Activated naive CD8-positive, alpha-beta T cell treated with anti-CD3 and anti-CD28 coated beads, Interleukin-2, amount 10 ng/mL, durations not matched to agents 7 days and 5 days (primary cell): ENCODE data around the gene MPI. TPM values are rescaled to one million over a fixed set of nuclear protein-coding genes. Genes with fewer than 3 reads are reported as not detected.
"Not testable (repeated sequence)": the region's sequence is repeated elsewhere in the genome, so short reads cannot be mapped to it uniquely, and the experiment has no call there.

Experiments
- ATAC-seq: fragments of 150-1000 bp; cut with Tn5 transposase; one replicate; pipeline ENCODE4 v1.10.0; 2021; ENCODE audit warnings: low read depth, moderate library complexity
- POLR2A ChIA-PET: fragments of 350-600 bp; sonication (Branson Sonifier 250); formaldehyde crosslinking; loops from one replicate; lab custom pipeline; 2021; ENCODE audit warnings: antibody characterized with exemption; lab: Charles Lee
- DNase-seq: peaks from one replicate; pipeline ENCODE4 v3.0.0; 2021
- H3K27ac Mint-ChIP-seq: one replicate; pipeline ENCODE4 v1.8.0; 2022; ENCODE audit warnings: mild to moderate bottlenecking, mixed read lengths
- H3K27me3 Mint-ChIP-seq: one replicate; pipeline ENCODE4 v1.8.0; 2022; ENCODE audit warnings: mild to moderate bottlenecking, moderate library complexity, mixed read lengths
- H3K36me3 Mint-ChIP-seq: one replicate; pipeline ENCODE4 v1.8.0; 2021; ENCODE audit warnings: mild to moderate bottlenecking, mixed read lengths
- H3K4me1 Mint-ChIP-seq: one replicate; pipeline ENCODE4 v1.8.0; 2021; ENCODE audit warnings: mixed read lengths
- H3K4me3 Mint-ChIP-seq: one replicate; pipeline ENCODE4 v1.8.0; 2022; ENCODE audit warnings: mild to moderate bottlenecking, moderate library complexity, mixed read lengths
- H3K9me3 Mint-ChIP-seq: one replicate; pipeline ENCODE4 v1.8.0; 2021; ENCODE audit warnings: mixed read lengths
- total RNA-seq, 2 experiments: library from RNA; stranded (reverse); gene quantifications; one replicate each; pipeline ENCODE4 v1.2.3, GENCODE V29; 2021

MPI gene
- total RNA-seq, 2 experiments from 2014 or later = 68.7 to 72.9 TPM

GRCh38 chr15:74902295-74903075 lies 12.6 kb downstream of the MPI start:
- POLR2A ChIA-PET = interaction anchor here (1.0 to 3.6 kb wide), 6 partner anchors 13 to 119 kb away, joined by 3 to 18 read pairs (median 4); partner anchors contain the start of genes MPI and SCAMP2
- H3K4me1 Mint-ChIP-seq = peaks cover 27% of the 10 kb centered on the region
- DNase-seq = no peak
- no peak for ATAC-seq
- H3K36me3 Mint-ChIP-seq = peaks cover 28% of the 10 kb centered on the region
- no peak overlapping the region for H3K4me3 Mint-ChIP-seq
- H3K9me3 Mint-ChIP-seq = no peaks in the 10 kb centered on the region
- no peak overlapping the region for H3K27ac Mint-ChIP-seq
- no peaks in the 10 kb centered on the region for H3K27me3 Mint-ChIP-seq

GRCh38 chr15:74903676-74904075 lies 13.8 kb downstream of the MPI start:
- DNase-seq = no peak
- H3K4me1 Mint-ChIP-seq = peaks cover 30% of the 10 kb centered on the region
- H3K4me3 Mint-ChIP-seq = no peak overlapping the region
- H3K27ac Mint-ChIP-seq = no peak overlapping the region
- H3K27me3 Mint-ChIP-seq = no peaks in the 10 kb centered on the region
- POLR2A ChIA-PET = no interaction called here
- no peaks in the 10 kb centered on the region for H3K9me3 Mint-ChIP-seq
- no peak for ATAC-seq
- H3K36me3 Mint-ChIP-seq = peaks cover 28% of the 10 kb centered on the region

DNA sequence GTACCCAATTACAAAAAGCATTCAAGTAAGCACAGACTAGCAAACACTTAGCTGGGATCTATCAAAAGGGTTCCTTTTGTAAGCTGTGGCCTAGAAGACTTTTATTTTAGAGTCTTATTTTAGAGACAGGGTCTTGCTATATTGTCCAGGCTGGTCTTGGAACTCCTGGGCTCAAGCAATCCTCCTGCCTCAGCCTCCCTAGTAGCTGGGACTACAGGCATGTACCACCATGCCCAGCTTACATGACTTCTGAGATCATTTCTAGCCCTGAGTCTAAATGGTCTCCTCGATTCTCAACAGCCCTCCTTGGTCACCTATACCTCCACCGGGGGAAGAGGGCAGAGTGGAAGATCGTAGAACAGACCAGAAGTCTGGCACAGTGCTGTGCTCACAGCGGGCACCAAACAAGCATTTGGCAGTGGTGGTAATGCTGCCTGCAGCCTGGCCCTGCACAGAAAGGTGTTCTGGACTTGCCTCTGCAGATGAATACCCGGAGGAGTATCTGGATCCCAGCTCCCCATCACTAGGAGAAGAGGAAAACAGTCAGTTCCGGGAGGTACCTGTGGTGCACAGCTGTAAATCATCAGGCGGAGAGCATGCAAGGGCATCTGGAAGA lies 14.5 kb downstream of the MPI start:
- Mint-ChIP-seq H3K36me3 (peaks cover 32% of the 10 kb centered on the region), H3K9me3 (no peaks in the 10 kb centered on the region), H3K4me3 (peak overlapping the region; percentile 92), H3K27ac (no peak overlapping the region), H3K4me1 (peaks cover 29% of the 10 kb centered on the region), H3K27me3 (no peaks in the 10 kb centered on the region)
- ATAC-seq = no peak
- POLR2A ChIA-PET = no interaction called here
- no peak for DNase-seq

DNA sequence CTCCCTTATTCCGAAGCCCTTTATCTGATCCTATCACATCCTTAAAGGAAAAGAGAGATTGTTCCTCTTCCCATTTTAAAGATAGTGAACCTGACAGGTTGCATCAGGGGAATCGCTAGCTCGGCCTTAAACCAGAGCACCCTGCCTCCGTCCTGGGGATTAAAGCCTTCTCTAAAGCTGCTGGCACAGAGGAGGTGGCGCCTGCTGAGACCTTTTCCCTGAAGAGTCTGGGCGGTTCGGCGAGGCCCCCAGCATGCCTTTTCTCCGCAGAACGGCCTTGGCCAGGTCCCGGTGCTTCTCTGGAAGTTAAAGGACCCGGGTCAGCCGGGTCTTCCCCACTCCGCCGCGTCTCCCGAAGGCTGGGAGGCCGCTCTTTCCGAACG lies 16.2 kb downstream of the MPI start:
- Mint-ChIP-seq H3K27me3 (no peaks in the 10 kb centered on the region), H3K27ac (peak overlapping the region; percentile 82), H3K4me1 (peaks cover 27% of the 10 kb centered on the region), H3K9me3 (no peaks in the 10 kb centered on the region), H3K36me3 (peaks cover 24% of the 10 kb centered on the region), H3K4me3 (peak overlapping the region; percentile 92)
- ATAC-seq (peak; percentile 35), DNase-seq (no peak)
- POLR2A ChIA-PET = interaction anchor here (0.7 to 2.5 kb wide), 19 partner anchors 8 to 290 kb away, joined by 3 to 23 read pairs (median 6); partner anchors contain the start of genes CLK3, COX5A, CSK and MPI

DNA sequence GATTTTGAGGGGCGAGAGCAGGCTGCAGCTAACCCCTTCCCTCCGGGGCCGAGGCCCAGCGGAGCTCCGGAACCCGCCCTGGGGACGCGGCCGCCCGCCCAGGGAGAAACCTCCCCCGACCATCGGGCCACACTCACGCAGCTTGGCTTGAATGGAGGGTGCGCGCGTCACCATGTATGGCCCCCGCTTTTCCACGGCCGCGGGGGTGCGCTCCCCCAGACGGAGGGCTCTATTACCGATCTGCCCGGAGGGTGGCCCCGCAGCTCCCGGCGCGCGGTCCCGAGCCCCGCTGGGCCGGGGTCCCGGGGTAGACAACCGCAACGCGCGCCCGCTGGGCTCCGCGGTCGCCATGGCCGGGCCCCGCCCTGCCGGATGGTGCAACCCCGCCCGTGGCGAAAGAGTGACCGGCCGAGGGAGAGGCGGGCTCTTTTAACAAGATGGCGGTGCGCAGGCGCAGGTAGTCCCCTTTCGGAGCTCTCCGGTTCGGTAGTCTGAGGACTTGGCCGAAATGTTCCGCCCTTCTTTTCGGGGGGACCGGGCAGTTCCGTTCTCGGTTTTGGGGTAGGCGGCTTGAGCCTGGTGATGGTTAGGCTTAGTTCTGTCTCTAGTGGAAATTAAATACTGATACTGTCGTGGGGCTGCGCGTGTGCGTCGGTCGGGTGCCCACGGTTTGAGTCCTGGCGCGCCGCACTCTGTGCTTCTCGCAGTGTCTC lies 16.8 kb downstream of the MPI start, which contains the start of gene FAM219B:
Gene FAM219B, minus strand, starts transcription at position 402 of the 713 bp plus-strand sequence. Its CDS starts 51 bp downstream, at position 351.
- Mint-ChIP-seq H3K27me3 (no peaks in the 10 kb centered on the region), H3K36me3 (peaks cover 24% of the 10 kb centered on the region), H3K9me3 (no peaks in the 10 kb centered on the region), H3K27ac (peak within 1 kb of the TSS; percentile 84), H3K4me1 (peaks cover 26% of the 10 kb centered on the region), H3K4me3 (peak within 1 kb of the TSS; percentile 92)
- DNase-seq (peak; percentile 84), ATAC-seq (peak; percentile 86)
- POLR2A ChIA-PET = interaction anchor here (0.6 to 2.5 kb wide), 21 partner anchors 9 to 290 kb away, joined by 3 to 23 read pairs (median 5); partner anchors contain the start of genes CLK3, COX5A, CSK and MPI

DNA sequence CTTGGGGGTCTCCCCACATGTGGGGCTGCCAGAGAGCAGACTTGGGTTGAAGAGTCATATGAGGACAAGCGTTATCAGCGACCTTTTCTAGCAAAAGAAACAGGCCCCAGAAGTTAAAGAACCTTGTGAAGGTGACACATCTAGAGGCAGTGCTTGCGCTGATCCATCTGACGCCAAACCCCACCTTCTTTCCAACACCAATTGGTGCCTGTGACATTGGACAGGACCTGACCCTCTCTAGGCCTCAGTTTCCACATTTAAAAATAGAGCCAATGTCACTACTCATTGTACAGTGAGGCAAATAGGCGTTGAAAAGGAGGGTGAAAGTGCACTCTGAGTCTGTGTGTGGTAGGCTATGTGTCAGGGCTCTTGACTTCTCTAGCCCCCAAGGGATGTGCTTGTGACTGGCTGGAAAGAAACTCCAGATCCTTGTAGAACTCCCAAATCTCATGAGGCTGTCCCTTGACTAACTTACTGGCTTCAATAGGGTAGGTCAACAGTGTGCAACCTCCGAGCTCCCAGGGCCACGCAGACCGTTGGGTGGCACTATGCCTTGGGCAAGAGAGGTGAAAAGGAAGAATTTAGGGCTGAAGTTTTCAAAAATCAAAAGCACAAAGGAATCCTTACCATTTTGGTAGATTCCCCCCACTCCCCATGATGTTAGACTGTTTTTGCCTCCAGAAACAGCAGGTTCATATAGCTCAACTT lies 17.5 kb downstream of the MPI start:
- ATAC-seq (no peak), DNase-seq (no peak)
- Mint-ChIP-seq H3K36me3 (peaks cover 21% of the 10 kb centered on the region), H3K9me3 (no peaks in the 10 kb centered on the region), H3K27me3 (no peaks in the 10 kb centered on the region), H3K4me3 (peak overlapping the region; percentile 85), H3K4me1 (peaks cover 21% of the 10 kb centered on the region), H3K27ac (peak overlapping the region; percentile 84)
- POLR2A ChIA-PET = interaction anchor here (0.6 to 2.5 kb wide), 22 partner anchors 9 to 192 kb away, joined by 3 to 23 read pairs (median 5); partner anchors contain the start of genes COX5A, CSK, MPI and PPCDC

GRCh38 chr15:74908635-74909034 lies 18.8 kb downstream of the MPI start:
- H3K9me3 Mint-ChIP-seq = no peaks in the 10 kb centered on the region
- ATAC-seq = no peak
- H3K27ac Mint-ChIP-seq = no peak overlapping the region
- POLR2A ChIA-PET = interaction anchor here (1.1 to 1.3 kb wide), 3 partner anchors 29 to 64 kb away, joined by 3 to 5 read pairs (median 3); partner anchors contain the start of gene COX5A
- H3K27me3 Mint-ChIP-seq = no peaks in the 10 kb centered on the region
- DNase-seq = no peak
- H3K4me3 Mint-ChIP-seq = no peak overlapping the region
- peaks cover 25% of the 10 kb centered on the region for H3K36me3 Mint-ChIP-seq
- peaks cover 21% of the 10 kb centered on the region for H3K4me1 Mint-ChIP-seq

- Mint-ChIP-seq H3K36me3 (peaks cover 12% of the 10 kb centered on the region), H3K9me3 (no peaks in the 10 kb centered on the region), H3K27me3 (no peaks in the 10 kb centered on the region), H3K4me1 (no peaks in the 10 kb centered on the region), H3K27ac (no peak overlapping the region), H3K4me3 (no peak overlapping the region)
- POLR2A ChIA-PET = no interaction called here
- DNase-seq (no peak), ATAC-seq (no peak)
These were observed 23.2 kb downstream of the MPI start for GRCh38 chr15:74913041-74913440.

DNA sequence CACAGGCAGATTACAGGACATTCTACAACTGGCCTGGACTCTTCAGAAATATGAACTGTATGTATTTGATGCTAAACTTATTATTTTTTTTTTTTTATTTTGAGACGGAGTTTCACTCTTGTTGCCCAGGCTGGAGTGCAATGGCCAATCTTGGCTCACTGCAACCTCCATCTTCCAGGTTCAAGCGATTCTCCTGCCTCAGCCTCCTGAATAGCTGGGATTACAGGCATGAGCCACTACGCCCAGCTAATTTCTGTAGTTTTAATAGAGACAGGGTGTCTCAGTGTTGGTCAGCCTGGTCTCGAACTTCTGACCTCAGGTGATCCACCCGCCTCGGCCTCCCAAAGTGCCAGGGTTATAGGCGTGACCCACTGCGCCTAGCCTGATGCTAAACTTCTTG lies 24.0 kb downstream of the MPI start:
- not testable (repeated sequence) for H3K27me3 Mint-ChIP-seq

DNA sequence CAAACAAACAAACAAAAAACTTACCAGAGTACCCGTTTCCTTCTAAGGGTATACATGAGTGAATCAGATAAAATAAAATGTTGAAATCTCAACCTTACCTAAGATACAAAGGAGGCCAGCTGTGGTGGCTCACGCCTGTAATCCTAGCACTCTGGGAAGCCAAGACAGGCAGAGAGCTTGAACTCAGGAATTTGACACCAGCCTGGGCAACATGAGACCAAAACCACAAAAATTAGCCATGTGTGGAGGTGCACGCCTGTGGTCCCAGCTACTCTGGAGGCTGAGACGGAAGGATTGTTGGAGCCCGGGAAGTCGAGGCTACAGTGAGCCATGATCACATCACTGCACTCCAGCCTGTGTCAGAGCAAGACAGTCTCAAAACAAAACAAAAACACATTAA lies 27.8 kb downstream of the MPI start:
- Mint-ChIP-seq H3K36me3 (peaks cover 32% of the 10 kb centered on the region), H3K27me3 (no peaks in the 10 kb centered on the region), H3K4me1 (peaks cover 9% of the 10 kb centered on the region), H3K27ac (no peak overlapping the region), H3K9me3 (no peaks in the 10 kb centered on the region), H3K4me3 (no peak overlapping the region)
- ATAC-seq (no peak), DNase-seq (no peak)
- POLR2A ChIA-PET = interaction anchor here (0.6 to 1.3 kb wide), 3 partner anchors 8 to 49 kb away, joined by 3 to 6 read pairs (median 4); partner anchors contain the start of gene FAM219B

More for the DNA sequence above, 24.0 kb downstream of the MPI start:
- H3K9me3 Mint-ChIP-seq, ATAC-seq, POLR2A ChIA-PET, H3K4me3 Mint-ChIP-seq, H3K27ac Mint-ChIP-seq, H3K4me1 Mint-ChIP-seq, DNase-seq: not testable (repeated sequence)
- peaks cover 17% of the 10 kb centered on the region for H3K36me3 Mint-ChIP-seq

- peaks cover 9% of the 10 kb centered on the region for H3K4me1 Mint-ChIP-seq
- DNase-seq (no peak), ATAC-seq (no peak)
- no peaks in the 10 kb centered on the region for H3K27me3 Mint-ChIP-seq
- H3K9me3 Mint-ChIP-seq = no peaks in the 10 kb centered on the region
- H3K4me3 Mint-ChIP-seq = no peak overlapping the region
- POLR2A ChIA-PET = interaction anchor here (0.6 kb wide), 1 partner anchor 152 kb away, joined by 4 read pairs; no protein-coding TSS in a partner anchor
- H3K27ac Mint-ChIP-seq = no peak overlapping the region
- H3K36me3 Mint-ChIP-seq = peaks cover 29% of the 10 kb centered on the region
These were observed 30.6 kb downstream of the MPI start for GRCh38 chr15:74920456-74920855.

GRCh38 chr15:74924525-74924924 lies 34.7 kb downstream of the MPI start:
- no peak for DNase-seq
- no peak for ATAC-seq
- POLR2A ChIA-PET = no interaction called here
- Mint-ChIP-seq H3K4me3 (no peak overlapping the region), H3K36me3 (peaks cover 34% of the 10 kb centered on the region), H3K27ac (no peak overlapping the region), H3K9me3 (no peaks in the 10 kb centered on the region), H3K4me1 (peaks cover 6% of the 10 kb centered on the region), H3K27me3 (no peaks in the 10 kb centered on the region)
